ENCODE measurements around the gene PPP3CA. TPM values are rescaled to one million over a fixed set of nuclear protein-coding genes. Genes with fewer than 3 reads are reported as not detected.

Gene PPP3CA
- total RNA-seq, 1 experiment from 2014 or later = 133 TPM

DNA sequence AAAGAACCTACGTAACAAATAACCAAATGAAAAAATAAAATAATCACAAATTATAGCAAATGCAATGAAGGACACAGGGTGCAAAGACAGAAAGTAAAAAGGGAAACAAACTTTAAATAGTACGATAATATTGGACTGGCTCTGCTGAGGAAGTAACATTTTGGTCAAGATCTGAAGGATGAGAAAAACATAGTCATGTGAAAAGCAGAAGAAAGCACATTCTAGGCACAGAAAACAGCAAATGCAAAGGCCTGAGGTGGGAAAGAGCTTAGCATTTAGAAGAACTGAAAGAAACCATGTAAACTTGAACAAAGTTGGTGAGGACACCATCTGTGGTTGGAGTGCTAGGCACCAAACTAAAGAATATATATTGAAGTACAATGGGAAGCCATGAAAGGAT, 111.2 kb downstream of the PPP3CA start:
- no peak overlapping the region for H3K4me2 ChIP-seq (ENCODE audit: low read length)
- DNase-seq (ENCODE audit: low read depth, low spot score) (no peak), ATAC-seq (no peak)
- H3K27ac ChIP-seq (ENCODE audit: low read depth, low read length) = peak overlapping the region; percentile 75; the same call in 1 of the 2 replicates
- peaks cover 95% of the 10 kb centered on the region for H3K79me2 ChIP-seq (ENCODE audit: insufficient read depth, low read length)
- no peak overlapping the region for H3K9ac ChIP-seq (ENCODE audit: low read length)
- intact Hi-C loops (cut with micrococcal nuclease) = loop anchor here (5.0 kb wide), 1 partner anchor 111 kb away; the partner anchor contains the start of gene PPP3CA
- H3K9me2 ChIP-seq (ENCODE audit: insufficient read depth) = no peaks in the 10 kb centered on the region
- no peaks in the 10 kb centered on the region for H3K27me3 ChIP-seq (ENCODE audit: insufficient read depth, low read length)
- no peak overlapping the region for H2AFZ ChIP-seq (ENCODE audit: low read depth, low read length, poor library complexity, severe bottlenecking)
- no peaks in the 10 kb centered on the region for H4K20me1 ChIP-seq (ENCODE audit: insufficient read depth)
- ChIA-PET CTCF (no interaction called here), RAD21 (ENCODE audit: low non-redundant PET in 1 of 2, low total read pairs in 2 of 2, uncharacterized antibody in 2 of 2, unreplicated experiment in 2 of 2) (no interaction called here), POLR2A (no interaction called here)
- H3K4me1 ChIP-seq (ENCODE audit: control insufficient read depth in 1 of 2, insufficient read depth in 2 of 2, low read length in 2 of 2) = peaks cover 68% of the 10 kb centered on the region in 2 experiments
- BruUV-seq (replicated peaks) = no TSS peak
- no peaks in the 10 kb centered on the region for H3K9me3 ChIP-seq (ENCODE audit: control insufficient read depth in 1 of 2, insufficient read depth in 1 of 2, low read depth in 1 of 2, low read length in 2 of 2)
- no peak for TF ChIP-seq ZNF274 (IDR thresholded peaks at IDR 0.05; ENCODE audit: low read depth, low read length)
- TF ChIP-seq, protein P1, sequence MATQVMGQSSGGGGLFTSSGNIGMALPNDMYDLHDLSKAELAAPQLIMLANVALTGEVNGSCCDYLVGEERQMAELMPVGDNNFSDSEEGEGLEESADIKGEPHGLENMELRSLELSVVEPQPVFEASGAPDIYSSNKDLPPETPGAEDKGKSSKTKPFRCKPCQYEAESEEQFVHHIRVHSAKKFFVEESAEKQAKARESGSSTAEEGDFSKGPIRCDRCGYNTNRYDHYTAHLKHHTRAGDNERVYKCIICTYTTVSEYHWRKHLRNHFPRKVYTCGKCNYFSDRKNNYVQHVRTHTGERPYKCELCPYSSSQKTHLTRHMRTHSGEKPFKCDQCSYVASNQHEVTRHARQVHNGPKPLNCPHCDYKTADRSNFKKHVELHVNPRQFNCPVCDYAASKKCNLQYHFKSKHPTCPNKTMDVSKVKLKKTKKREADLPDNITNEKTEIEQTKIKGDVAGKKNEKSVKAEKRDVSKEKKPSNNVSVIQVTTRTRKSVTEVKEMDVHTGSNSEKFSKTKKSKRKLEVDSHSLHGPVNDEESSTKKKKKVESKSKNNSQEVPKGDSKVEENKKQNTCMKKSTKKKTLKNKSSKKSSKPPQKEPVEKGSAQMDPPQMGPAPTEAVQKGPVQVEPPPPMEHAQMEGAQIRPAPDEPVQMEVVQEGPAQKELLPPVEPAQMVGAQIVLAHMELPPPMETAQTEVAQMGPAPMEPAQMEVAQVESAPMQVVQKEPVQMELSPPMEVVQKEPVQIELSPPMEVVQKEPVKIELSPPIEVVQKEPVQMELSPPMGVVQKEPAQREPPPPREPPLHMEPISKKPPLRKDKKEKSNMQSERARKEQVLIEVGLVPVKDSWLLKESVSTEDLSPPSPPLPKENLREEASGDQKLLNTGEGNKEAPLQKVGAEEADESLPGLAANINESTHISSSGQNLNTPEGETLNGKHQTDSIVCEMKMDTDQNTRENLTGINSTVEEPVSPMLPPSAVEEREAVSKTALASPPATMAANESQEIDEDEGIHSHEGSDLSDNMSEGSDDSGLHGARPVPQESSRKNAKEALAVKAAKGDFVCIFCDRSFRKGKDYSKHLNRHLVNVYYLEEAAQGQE (IDR thresholded peaks at IDR 0.05; ENCODE audit: low read depth) = no peak
- TF ChIP-seq YY1 (IDR thresholded peaks at IDR 0.05; ENCODE audit: extremely low read depth, insufficient replicate concordance, low read depth, low read length) = no peak
- no peak for TF ChIP-seq SP1 (IDR thresholded peaks at IDR 0.05; ENCODE audit: low read depth)
- TF ChIP-seq SIN3A (IDR thresholded peaks at IDR 0.05; ENCODE audit: low read depth) = no peak
- TF ChIP-seq FOSL1 (IDR thresholded peaks at IDR 0.05; ENCODE audit: low read depth) = no peak
- no peak for TF ChIP-seq SRF (IDR thresholded peaks at IDR 0.05; ENCODE audit: low read depth)
- no peak for TF ChIP-seq CBX3 (IDR thresholded peaks at IDR 0.05; ENCODE audit: low read depth)
- TF ChIP-seq TCF7L2 (IDR thresholded peaks at IDR 0.05; ENCODE audit: borderline replicate concordance, extremely low read depth, insufficient read depth, insufficient read length) = no peak
- TF ChIP-seq, protein P2, sequence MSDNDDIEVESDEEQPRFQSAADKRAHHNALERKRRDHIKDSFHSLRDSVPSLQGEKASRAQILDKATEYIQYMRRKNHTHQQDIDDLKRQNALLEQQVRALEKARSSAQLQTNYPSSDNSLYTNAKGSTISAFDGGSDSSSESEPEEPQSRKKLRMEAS (IDR thresholded peaks at IDR 0.05) = no peak
- no peak for TF ChIP-seq EZH2phosphoT487 (IDR thresholded peaks at IDR 0.05; ENCODE audit: borderline replicate concordance)
- TF ChIP-seq POLR2AphosphoS5 (IDR thresholded peaks at IDR 0.05; ENCODE audit: low read depth, low read length) = no peak
- TF ChIP-seq CEBPB (IDR thresholded peaks at IDR 0.05; ENCODE audit: low read depth) = no peak
- TF ChIP-seq JUND (IDR thresholded peaks at IDR 0.05) = no peak
- TF ChIP-seq, protein P3, sequence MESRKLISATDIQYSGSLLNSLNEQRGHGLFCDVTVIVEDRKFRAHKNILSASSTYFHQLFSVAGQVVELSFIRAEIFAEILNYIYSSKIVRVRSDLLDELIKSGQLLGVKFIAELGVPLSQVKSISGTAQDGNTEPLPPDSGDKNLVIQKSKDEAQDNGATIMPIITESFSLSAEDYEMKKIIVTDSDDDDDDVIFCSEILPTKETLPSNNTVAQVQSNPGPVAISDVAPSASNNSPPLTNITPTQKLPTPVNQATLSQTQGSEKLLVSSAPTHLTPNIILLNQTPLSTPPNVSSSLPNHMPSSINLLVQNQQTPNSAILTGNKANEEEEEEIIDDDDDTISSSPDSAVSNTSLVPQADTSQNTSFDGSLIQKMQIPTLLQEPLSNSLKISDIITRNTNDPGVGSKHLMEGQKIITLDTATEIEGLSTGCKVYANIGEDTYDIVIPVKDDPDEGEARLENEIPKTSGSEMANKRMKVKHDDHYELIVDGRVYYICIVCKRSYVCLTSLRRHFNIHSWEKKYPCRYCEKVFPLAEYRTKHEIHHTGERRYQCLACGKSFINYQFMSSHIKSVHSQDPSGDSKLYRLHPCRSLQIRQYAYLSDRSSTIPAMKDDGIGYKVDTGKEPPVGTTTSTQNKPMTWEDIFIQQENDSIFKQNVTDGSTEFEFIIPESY (IDR thresholded peaks at IDR 0.05; ENCODE audit: extremely low read depth, insufficient replicate concordance, low read length) = no peak
- TF ChIP-seq POLR2A (IDR thresholded peaks at IDR 0.05; ENCODE audit: borderline replicate concordance, extremely low read depth, insufficient read depth, insufficient read length) = no peak
- TF ChIP-seq, protein P4, sequence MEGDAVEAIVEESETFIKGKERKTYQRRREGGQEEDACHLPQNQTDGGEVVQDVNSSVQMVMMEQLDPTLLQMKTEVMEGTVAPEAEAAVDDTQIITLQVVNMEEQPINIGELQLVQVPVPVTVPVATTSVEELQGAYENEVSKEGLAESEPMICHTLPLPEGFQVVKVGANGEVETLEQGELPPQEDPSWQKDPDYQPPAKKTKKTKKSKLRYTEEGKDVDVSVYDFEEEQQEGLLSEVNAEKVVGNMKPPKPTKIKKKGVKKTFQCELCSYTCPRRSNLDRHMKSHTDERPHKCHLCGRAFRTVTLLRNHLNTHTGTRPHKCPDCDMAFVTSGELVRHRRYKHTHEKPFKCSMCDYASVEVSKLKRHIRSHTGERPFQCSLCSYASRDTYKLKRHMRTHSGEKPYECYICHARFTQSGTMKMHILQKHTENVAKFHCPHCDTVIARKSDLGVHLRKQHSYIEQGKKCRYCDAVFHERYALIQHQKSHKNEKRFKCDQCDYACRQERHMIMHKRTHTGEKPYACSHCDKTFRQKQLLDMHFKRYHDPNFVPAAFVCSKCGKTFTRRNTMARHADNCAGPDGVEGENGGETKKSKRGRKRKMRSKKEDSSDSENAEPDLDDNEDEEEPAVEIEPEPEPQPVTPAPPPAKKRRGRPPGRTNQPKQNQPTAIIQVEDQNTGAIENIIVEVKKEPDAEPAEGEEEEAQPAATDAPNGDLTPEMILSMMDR (IDR thresholded peaks at IDR 0.05 in 2 of 3, conservative IDR thresholded peaks at IDR 0.05 in 1 of 3; ENCODE audit: borderline replicate concordance in 1 of 3, insufficient read depth in 1 of 3, low read depth in 2 of 3, low read length in 2 of 3) = no peak
- TF ChIP-seq, protein P5, sequence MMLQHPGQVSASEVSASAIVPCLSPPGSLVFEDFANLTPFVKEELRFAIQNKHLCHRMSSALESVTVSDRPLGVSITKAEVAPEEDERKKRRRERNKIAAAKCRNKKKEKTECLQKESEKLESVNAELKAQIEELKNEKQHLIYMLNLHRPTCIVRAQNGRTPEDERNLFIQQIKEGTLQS (IDR thresholded peaks at IDR 0.05) = no peak
- no peak for TF ChIP-seq EGR1 (IDR thresholded peaks at IDR 0.05; ENCODE audit: low read depth)
- no peaks in the 10 kb centered on the region for H3K36me3 ChIP-seq (ENCODE audit: control insufficient read depth in 1 of 2, insufficient read depth in 2 of 2, low read length in 2 of 2)
- no peak overlapping the region for H3K4me3 ChIP-seq (replicated peaks in 1 of 2; ENCODE audit: low read depth in 1 of 2, low read length in 2 of 2)

All from HCT116 (cell line).